Measurements from ENCODE around the gene CHRNA4. TPM values are rescaled to one million over a fixed set of nuclear protein-coding genes. Genes with fewer than 3 reads are reported as not detected.

CHRNA4 gene
- total and polyA plus RNA-seq, 2 donors (not counting 3 experiments of a cell fraction or from before 2014, with no cell fraction given): not detected

- Histone ChIP-seq H3K79me2 (ENCODE audit: control insufficient read depth, insufficient read depth, low read length) (no peaks in the 10 kb centered on the region), H2AFZ (ENCODE audit: low read depth, low read length) (no peak overlapping the region), H3K9ac (replicated peaks; ENCODE audit: extremely low read depth, insufficient read depth, low read length) (no peak overlapping the region), H3K9me1 (replicated peaks; ENCODE audit: control insufficient read depth, extremely low read depth, insufficient read depth, low read length) (no peaks in the 10 kb centered on the region), H3K4me2 (ENCODE audit: insufficient read depth, low read length) (no peak overlapping the region), H3K9me3 (replicated peaks; ENCODE audit: control insufficient read depth, insufficient read depth, low read length) (no peaks in the 10 kb centered on the region), H3K36me3 (ENCODE audit: control insufficient read depth in 2 of 2, extremely low read depth in 1 of 2, insufficient read depth in 2 of 2, low read length in 2 of 2) (no peaks in the 10 kb centered on the region), H3K4me3 (replicated peaks in 1 of 3; ENCODE audit: insufficient read depth in 1 of 3, low read depth in 1 of 3, low read length in 3 of 3) (no peak overlapping the region), H3K27ac (ENCODE audit: insufficient read depth, low read depth, low read length) (no peak overlapping the region), H3K27me3 (ENCODE audit: control insufficient read depth in 2 of 2, insufficient read depth in 2 of 2, low read length in 2 of 2) (no peaks in the 10 kb centered on the region), H4K20me1 (replicated peaks; ENCODE audit: control insufficient read depth, extremely low read depth, insufficient read depth, low read length) (no peaks in the 10 kb centered on the region), H3K4me1 (ENCODE audit: control insufficient read depth, extremely low read depth, insufficient read depth, low read length) (no peaks in the 10 kb centered on the region)
- dilution Hi-C loops (cut with MboI; ENCODE audit: extremely low pct_ligation_motif_present, low sequenced_read_pairs) (no loop called here), intact Hi-C loops (cut with micrococcal nuclease) (no loop called here)
- DNase-seq (ENCODE audit: low read depth, low spot score) (no peak), FAIRE-seq (no peak)
- no TSS peak for BruUV-seq (replicated peaks)
- CTCF ChIA-PET: interaction anchor here (1.0 to 1.6 kb wide), 2 partner anchors 36 kb away, joined by 4 to 5 read pairs; no protein-coding TSS in a partner anchor
- POLR2A ChIA-PET: no interaction called here
- TF ChIP-seq MYC (IDR thresholded peaks at IDR 0.05; ENCODE audit: low read depth, low read length): no peak
- TF ChIP-seq GATA2 (IDR thresholded peaks at IDR 0.05; ENCODE audit: insufficient read depth, insufficient read length, low read depth, low read length): no peak
- TF ChIP-seq FOS (IDR thresholded peaks at IDR 0.05; ENCODE audit: borderline replicate concordance, insufficient read depth, low read length): no peak
- no peak for TF ChIP-seq JUN (IDR thresholded peaks at IDR 0.05; ENCODE audit: borderline replicate concordance, insufficient read depth, insufficient read length, low read depth)
- TF ChIP-seq CTCF (IDR thresholded peaks at IDR 0.05; ENCODE audit: extremely low read depth in 1 of 2, insufficient read depth in 1 of 2, low read depth in 1 of 2, low read length in 2 of 2): no peak
- no peak for TF ChIP-seq EZH2 (IDR thresholded peaks at IDR 0.05; ENCODE audit: borderline replicate concordance, low read depth, low read length, severe bottlenecking)
- no peak for TF ChIP-seq POLR2AphosphoS5 (IDR thresholded peaks at IDR 0.05; ENCODE audit: insufficient read depth, low read depth, low read length)
- TF ChIP-seq MAX (IDR thresholded peaks at IDR 0.05; ENCODE audit: insufficient read depth, insufficient read length): no peak
Measured at GRCh38 chr20:63345328-63346100, 15.6 kb downstream of the CHRNA4 start.

All from endothelial cell of umbilical vein (primary cell).